IMR-90 (cell line): Measurements from ENCODE around the gene AMOTL2. TPM values are rescaled to one million over a fixed set of nuclear protein-coding genes. Genes with fewer than 3 reads are reported as not detected.
A peak's percentile ranks its signal among the peaks of the same experiment; 100 is the strongest.

ENCODE experiments used
- ATAC-seq: fragments of 200-7000 bp; cut with Tn5 transposase; 2 replicates; pipeline ENCODE4 v1.9.1; 2020; ENCODE audit warnings: low read depth, mild to moderate bottlenecking, moderate library complexity
- BruUV-seq: library from RNA; stranded (reverse); fragments of 400-500 nt; replicated peaks from 2 replicates; lab custom pipeline; 2021; lab: Mats Ljungman, UMichigan
- CTCF ChIA-PET: fragments of 300-600 bp; formaldehyde crosslinking; extraction: SDS; loops from one replicate; lab custom pipeline; 2021; ENCODE audit warnings: antibody characterized with exemption; lab: Yijun Ruan, JAX
- POLR2A ChIA-PET: fragments of 300-600 bp; sonication (Branson Sonifier 250); formaldehyde crosslinking; loops from one replicate; lab custom pipeline; 2022; ENCODE audit warnings: antibody characterized with exemption; ENCODE audit not compliant: unreplicated experiment; lab: Charles Lee
- DNase-seq: peaks from one replicate; pipeline ENCODE4 v3.0.0; 2013
- H2AFZ ChIP-seq: replicated peaks from 2 replicates; pipeline ENCODE3; 2013; ENCODE audit warnings: low read length, mild to moderate bottlenecking; ENCODE audit not compliant: poor library complexity
- H2AK5ac ChIP-seq: 2 replicates; pipeline ENCODE4 v1.6.1; 2013; ENCODE audit warnings: low read depth, low read length, inconsistent platforms
- H2AK9ac ChIP-seq: replicated peaks from 2 replicates; pipeline ENCODE3; 2013; ENCODE audit warnings: mild to moderate bottlenecking, low read depth, low read length, moderate library complexity; ENCODE audit not compliant: poor library complexity
- H2BK120ac ChIP-seq: 2 replicates; pipeline ENCODE4 v1.6.1; 2013; ENCODE audit warnings: low read depth, low read length, inconsistent platforms
- H2BK15ac ChIP-seq: 3 replicates; pipeline ENCODE4 v1.6.1; 2013; ENCODE audit warnings: low read depth, low read length, inconsistent platforms
- H2BK20ac ChIP-seq: 2 replicates; pipeline ENCODE4 v1.6.1; 2013; ENCODE audit warnings: low read depth, mild to moderate bottlenecking, inconsistent platforms, low read length, moderate library complexity
- H2BK5ac ChIP-seq: 2 replicates; pipeline ENCODE4 v1.6.1; 2013; ENCODE audit warnings: mild to moderate bottlenecking, low read depth, low read length, inconsistent platforms; ENCODE audit not compliant: poor library complexity, severe bottlenecking
- H3K14ac ChIP-seq: replicated peaks from 2 replicates; pipeline ENCODE4 v1.6.1; 2013; ENCODE audit warnings: low read depth, low read length, inconsistent platforms
- H3K18ac ChIP-seq: 2 replicates; pipeline ENCODE4 v1.6.1; 2013; ENCODE audit warnings: low read depth, low read length, control low read depth
- H3K23ac ChIP-seq: 2 replicates; pipeline ENCODE4 v1.6.1; 2013; ENCODE audit warnings: low read depth, low read length, inconsistent platforms
- H3K27ac ChIP-seq: 2 replicates; pipeline ENCODE4 v1.5.1; 2013; ENCODE audit warnings: mild to moderate bottlenecking, control low read depth, low read length; ENCODE audit not compliant: insufficient read depth
- H3K27me3 ChIP-seq: 2 replicates; pipeline ENCODE4 v1.6.1; 2013; ENCODE audit warnings: low read length; ENCODE audit not compliant: control insufficient read depth, insufficient read depth
- H3K36me3 ChIP-seq: 2 replicates; pipeline ENCODE4 v1.6.1; 2013; ENCODE audit warnings: low read length, mixed read lengths; ENCODE audit not compliant: control insufficient read depth, insufficient read depth
- H3K4ac ChIP-seq: 2 replicates; pipeline ENCODE4 v1.6.1; 2013; ENCODE audit warnings: low read depth, low read length, inconsistent platforms
- H3K4me1 ChIP-seq: 2 replicates; pipeline ENCODE4 v1.6.1; 2013; ENCODE audit warnings: low read length, mixed read lengths; ENCODE audit not compliant: control insufficient read depth, insufficient read depth
- H3K4me2 ChIP-seq: 2 replicates; pipeline ENCODE4 v1.6.1; 2013; ENCODE audit warnings: low read depth, mild to moderate bottlenecking, control low read depth, low read length, moderate library complexity
- H3K4me3 ChIP-seq: 2 replicates; pipeline ENCODE4 v1.5.1; 2013; ENCODE audit warnings: low read depth, mild to moderate bottlenecking, control low read depth, low read length, moderate library complexity; ENCODE audit not compliant: insufficient read depth
- H3K56ac ChIP-seq: 2 replicates; pipeline ENCODE4 v1.6.1; 2013; ENCODE audit warnings: low read length, inconsistent platforms; ENCODE audit not compliant: insufficient read depth; ENCODE audit errors: extremely low read depth
- H3K79me1 ChIP-seq, 2 experiments: 2 replicates each; pipeline ENCODE4 v1.6.1; 2013; ENCODE audit warnings: low read length in 2 of 2, inconsistent platforms in 1 of 2, low read depth in 1 of 2
- H3K9ac ChIP-seq: 2 replicates; pipeline ENCODE4 v1.6.1; 2013; ENCODE audit warnings: low read depth, low read length, control low read depth
- H3K9me1 ChIP-seq: 2 replicates; pipeline ENCODE4 v1.6.1; 2013; ENCODE audit warnings: low read length, inconsistent platforms; ENCODE audit not compliant: insufficient read depth
- H3K9me3 ChIP-seq: 2 replicates; pipeline ENCODE4 v1.6.1; 2013; ENCODE audit warnings: low read length; ENCODE audit not compliant: control insufficient read depth, insufficient read depth
- H4K20me1 ChIP-seq: 2 replicates; pipeline ENCODE4 v1.6.1; 2013; ENCODE audit warnings: low read length, inconsistent platforms; ENCODE audit not compliant: insufficient read depth
- H4K5ac ChIP-seq: 2 replicates; pipeline ENCODE4 v1.6.1; 2013; ENCODE audit warnings: mild to moderate bottlenecking, low read depth, low read length, control low read depth
- H4K8ac ChIP-seq, 2 experiments: 2 replicates each; pipeline ENCODE4 v1.6.1; 2013; ENCODE audit warnings: low read depth in 2 of 2, low read length in 2 of 2, control low read depth in 1 of 2, inconsistent platforms in 1 of 2
- H4K91ac ChIP-seq: 2 replicates; pipeline ENCODE4 v1.6.1; 2013; ENCODE audit warnings: low read depth, low read length, inconsistent platforms; ENCODE audit not compliant: insufficient read depth
- NFE2L2 ChIP-seq: fragments of 150-350 bp; IDR thresholded peaks from 2 replicates; pipeline ENCODE4 v1.6.1; 2016; ENCODE audit warnings: low read depth, mild to moderate bottlenecking, low read length
- POLR2A ChIP-seq: IDR thresholded peaks from 2 replicates; pipeline ENCODE4 v1.6.1; 2012; ENCODE audit warnings: mild to moderate bottlenecking, low read depth, low read length
- WGBS, 2 experiments: methylation state at CpG; one replicate each; pipeline versions ENCODE4 v1.1.5 to v1.1.7; 2013; ENCODE audit warnings: missing lambda C conversion rate in 2 of 2; ENCODE audit not compliant: insufficient read length in 1 of 2; ENCODE audit errors: extremely low coverage in 2 of 2; 5-methylcytosine and 5-hydroxymethylcytosine counted together
- dilution Hi-C: fragments of 300-500 bp; cut with HindIII; formaldehyde crosslinking; loops from one replicate; pipeline ENCODE4 v1.14.3; 2018; ENCODE audit warnings: low sequenced_read_pairs; ENCODE audit not compliant: unreplicated experiment
- in situ Hi-C: fragments of 300-500 bp; cut with MboI; formaldehyde crosslinking; loops from 3 replicates; pipeline ENCODE4 v1.14.3; 2019; ENCODE audit warnings: low sequenced_read_pairs, inconsistent platforms, mixed read lengths
- intact Hi-C: fragments of 100-400 bp; cut with micrococcal nuclease; formaldehyde crosslinking; loops from 2 replicates; pipeline ENCODE4 v1.10.0; 2022
- polyA plus RNA-seq, 3 experiments: library from polyadenylated mRNA; depleted of rRNA; stranded (reverse); fragments of >200 nt; gene quantifications; 2 replicates each; pipeline ENCODE4 v1.2.3, GENCODE V29; 2012; ENCODE audit warnings: low replicate concordance in 1 of 3
- total RNA-seq: library from RNA; depleted of rRNA; stranded (reverse); fragments of >200 nt; gene quantifications from 2 replicates; pipeline ENCODE4 v1.2.3, GENCODE V29; 2012

The AMOTL2 gene
- total and polyA plus RNA-seq, 2 of the 4 experiments (the other 2 are of a cell fraction): 162 to 176 TPM

- Histone ChIP-seq H3K56ac (0 out of 2 replicates have a peak overlapping the region, but pooled peaks have one; percentile 2), H3K18ac (0 out of 2 replicates have a peak overlapping the region, but pooled peaks have one; percentile 8), H3K4me2 (peak overlapping the region; percentile 1), H2AK9ac (peak overlapping the region; percentile 22), H2AK5ac (no peak overlapping the region), H4K8ac (0 out of 4 replicates have a peak overlapping the region, but pooled peaks of 1 of the 2 experiments have one; percentile 16), H2AFZ (no peak overlapping the region), H3K4me1 (peaks cover 66% of the 10 kb centered on the region), H3K9ac (peak overlapping the region; percentile 16; the same call in 1 of the 2 replicates), H2BK15ac (no peak overlapping the region), H4K20me1 (peaks cover 97% of the 10 kb centered on the region), H4K91ac (no peak overlapping the region), H3K14ac (peak overlapping the region; percentile 62), H3K23ac (peak overlapping the region; percentile 64), H3K9me1 (peaks cover 17% of the 10 kb centered on the region), H2BK5ac (peak overlapping the region; percentile 84), H3K27ac (peak overlapping the region; percentile 83), H3K27me3 (no peaks in the 10 kb centered on the region), H3K4me3 (no peak overlapping the region), H3K79me1 (peaks cover 3 to 61% of the 10 kb centered on the region in 2 experiments; a peak in 3 of 4 replicates), H3K9me3 (no peaks in the 10 kb centered on the region), H3K4ac (peak overlapping the region; percentile 59), H4K5ac (0 out of 2 replicates have a peak overlapping the region, but pooled peaks have one; percentile 5), H2BK120ac (0 out of 2 replicates have a peak overlapping the region, but pooled peaks have one; percentile 1), H2BK20ac (no peak overlapping the region), H3K36me3 (peaks cover 82% of the 10 kb centered on the region)
- no TSS peak for BruUV-seq
- no peak for TF ChIP-seq NFE2L2
- no peak for TF ChIP-seq POLR2A
- no peak for DNase-seq
- WGBS, 2 experiments: no CpG with 5 or more reads among the region's 4 CpGs
- in situ Hi-C loops (no loop called here), dilution Hi-C loops (no loop called here), intact Hi-C loops (no loop called here)
- ATAC-seq: no peak
- ChIA-PET CTCF (interaction anchor here (0.6 kb wide), 1 partner anchor 105 kb away, joined by 3 read pairs; no protein-coding TSS in a partner anchor), POLR2A (interaction anchor here (0.7 kb wide), 1 partner anchor 103 kb away, joined by 9 read pairs; no protein-coding TSS in a partner anchor)
Observed at GRCh38 chr3:134368751-134369105, 5.5 kb downstream of the AMOTL2 start.
